AG09319 (cell line): ENCODE data around the gene RHOJ.
A peak's percentile ranks its signal among the peaks of the same experiment; 100 is the strongest.
"Not testable (repeated sequence)": the region's sequence is repeated elsewhere in the genome, so short reads cannot be mapped to it uniquely, and the experiment has no call there.

Source experiments
- DNase-seq: peaks from one replicate; pipeline ENCODE4 v3.0.0-alpha.2; 2010; ENCODE audit warnings: low read depth; ENCODE audit errors: extremely low read depth
- CTCF ChIP-seq: IDR thresholded peaks from 2 replicates; pipeline ENCODE4 v1.5.1; 2011; ENCODE audit warnings: low read depth, mild to moderate bottlenecking, inconsistent platforms, low read length, moderate library complexity

Gene RHOJ

GRCh38 chr14:63275611-63276010, 71.4 kb downstream of the RHOJ start:
- no peak for DNase-seq
- no peak for TF ChIP-seq CTCF

- DNase-seq = no peak
These were observed 71.8 kb downstream of the RHOJ start for GRCh38 chr14:63276016-63276415.

GRCh38 chr14:63276492-63277342, 72.5 kb downstream of the RHOJ start:
- peak; percentile 0 for DNase-seq
- TF ChIP-seq CTCF = peak; percentile 73

More at GRCh38 chr14:63276016-63276415, 71.8 kb downstream of the RHOJ start:
- no peak for TF ChIP-seq CTCF

GRCh38 chr14:63277591-63278183, 73.4 kb downstream of the RHOJ start:
- no peak for TF ChIP-seq CTCF

GRCh38 chr14:63279933-63280332, 75.7 kb downstream of the RHOJ start:
- not testable (repeated sequence) for DNase-seq

More at GRCh38 chr14:63277591-63278183, 73.4 kb downstream of the RHOJ start:
- no peak for DNase-seq

- no peak for DNase-seq
- TF ChIP-seq CTCF = no peak
These were observed 79.0 kb downstream of the RHOJ start for GRCh38 chr14:63282997-63283883.

- TF ChIP-seq CTCF = no peak
- DNase-seq = no peak
These were observed 79.6 kb downstream of the RHOJ start for GRCh38 chr14:63283884-63284248.
